Measurements from ENCODE around the gene TMEM245.

TMEM245 gene

GRCh38 chr9:109051733-109052132, 68.0 kb downstream of the TMEM245 start:
- TF ChIP-seq CTCF (IDR thresholded peaks at IDR 0.05) = no peak
- no peak for DNase-seq (ENCODE audit: low spot score)
- Histone ChIP-seq H3K27ac (no peak overlapping the region), H3K4me3 (no peak overlapping the region)

- no peak overlapping the region for H3K27ac ChIP-seq
- no peak for DNase-seq (ENCODE audit: low spot score)
- H3K4me3 ChIP-seq = no peak overlapping the region
- TF ChIP-seq CTCF (IDR thresholded peaks at IDR 0.05) = no peak
Observed at GRCh38 chr9:109050444-109050843, 69.3 kb downstream of the TMEM245 start.

GRCh38 chr9:109048822-109049221, 70.9 kb downstream of the TMEM245 start:
- no peak for DNase-seq (ENCODE audit: low spot score)
- no peak for TF ChIP-seq CTCF (IDR thresholded peaks at IDR 0.05)
- Histone ChIP-seq H3K27ac (no peak overlapping the region), H3K4me3 (no peak overlapping the region)

- no peak overlapping the region for H3K4me3 ChIP-seq
- DNase-seq (ENCODE audit: low spot score) = no peak
- no peak for TF ChIP-seq CTCF (IDR thresholded peaks at IDR 0.05)
- no peak overlapping the region for H3K27ac ChIP-seq
Observed at GRCh38 chr9:109047259-109047658, 72.5 kb downstream of the TMEM245 start.

- no peak for TF ChIP-seq CTCF (IDR thresholded peaks at IDR 0.05)
- Histone ChIP-seq H3K27ac (no peak overlapping the region), H3K4me3 (no peak overlapping the region)
- DNase-seq (ENCODE audit: low spot score) = no peak
Observed at GRCh38 chr9:109046346-109046745, 73.4 kb downstream of the TMEM245 start.

- no peak overlapping the region for H3K27ac ChIP-seq
- H3K4me3 ChIP-seq = no peak overlapping the region
- TF ChIP-seq CTCF (IDR thresholded peaks at IDR 0.05) = no peak
- no peak for DNase-seq (ENCODE audit: low spot score)
Observed at GRCh38 chr9:109043578-109043977, 76.2 kb downstream of the TMEM245 start.

GRCh38 chr9:109040571-109040970, 79.2 kb downstream of the TMEM245 start:
- Histone ChIP-seq H3K27ac (no peak overlapping the region), H3K4me3 (no peak overlapping the region)
- no peak for TF ChIP-seq CTCF (IDR thresholded peaks at IDR 0.05)
- DNase-seq (ENCODE audit: low spot score) = no peak
